Stimulated activated CD8-positive, alpha-beta memory T cell treated with anti-CD3 and anti-CD28 coated beads, Interleukin-7, amount 100 ng/mL, for 4 hours (primary cell): ENCODE data around the gene LPAR1.
"Not testable (repeated sequence)": the region's sequence is repeated elsewhere in the genome, so short reads cannot be mapped to it uniquely, and the experiment has no call there.

Source experiments
- DNase-seq, 2 donors: peaks; one replicate each; pipeline ENCODE4 v3.0.0-alpha.2; 2020; ENCODE audit warnings: low read depth in 2 of 2

The LPAR1 gene, protein sequence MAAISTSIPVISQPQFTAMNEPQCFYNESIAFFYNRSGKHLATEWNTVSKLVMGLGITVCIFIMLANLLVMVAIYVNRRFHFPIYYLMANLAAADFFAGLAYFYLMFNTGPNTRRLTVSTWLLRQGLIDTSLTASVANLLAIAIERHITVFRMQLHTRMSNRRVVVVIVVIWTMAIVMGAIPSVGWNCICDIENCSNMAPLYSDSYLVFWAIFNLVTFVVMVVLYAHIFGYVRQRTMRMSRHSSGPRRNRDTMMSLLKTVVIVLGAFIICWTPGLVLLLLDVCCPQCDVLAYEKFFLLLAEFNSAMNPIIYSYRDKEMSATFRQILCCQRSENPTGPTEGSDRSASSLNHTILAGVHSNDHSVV

DNA sequence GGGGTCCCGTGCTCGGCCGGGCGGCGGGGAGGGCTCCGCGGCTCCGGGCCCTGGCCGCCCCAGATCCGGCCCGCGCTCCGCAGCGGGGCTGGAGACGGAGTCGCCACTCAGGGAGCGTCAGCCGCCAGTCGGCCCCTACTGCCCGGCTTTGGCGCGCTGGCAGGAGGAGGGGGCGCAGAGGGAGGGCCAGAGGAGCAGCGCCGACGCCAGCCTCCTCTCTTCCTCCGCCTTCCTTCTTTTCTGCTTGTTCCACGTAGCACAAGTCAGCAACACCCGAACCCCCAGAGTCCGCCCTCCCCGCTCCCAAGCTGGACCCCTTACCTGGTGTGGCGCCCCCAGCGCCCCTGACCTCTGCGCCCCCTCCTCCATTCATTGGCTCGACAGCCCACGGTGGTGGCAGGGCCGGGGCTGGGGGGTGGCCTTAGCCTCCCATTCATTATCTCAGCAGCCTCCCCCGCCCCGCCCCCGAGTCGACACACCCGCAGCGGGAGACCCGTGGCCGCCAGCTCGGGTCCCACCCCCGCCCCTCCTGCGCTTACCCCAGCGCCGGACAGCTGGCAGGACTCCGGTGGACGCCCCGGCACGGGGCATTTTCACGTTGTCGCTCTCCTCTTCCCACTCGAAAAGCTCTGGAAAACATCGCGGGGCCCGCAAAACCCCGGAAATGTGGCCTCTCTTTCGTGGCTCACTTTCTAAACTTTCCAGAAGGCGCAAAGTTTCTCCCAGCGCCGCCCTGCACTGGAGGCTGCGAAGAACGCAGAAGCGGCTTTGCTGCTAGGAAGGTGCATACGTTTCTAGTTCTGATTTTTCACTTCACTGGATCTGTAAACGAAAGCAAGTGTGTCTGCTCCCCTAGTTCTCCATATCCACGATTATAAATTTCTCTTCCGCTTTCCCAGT lies at the start of gene LPAR1:
LPAR1 (minus strand) TSS at position 140 of the 900 bp plus-strand sequence. CDS start 66,353 bp downstream, outside the sequence.
- DNase-seq, result no peak

DNA sequence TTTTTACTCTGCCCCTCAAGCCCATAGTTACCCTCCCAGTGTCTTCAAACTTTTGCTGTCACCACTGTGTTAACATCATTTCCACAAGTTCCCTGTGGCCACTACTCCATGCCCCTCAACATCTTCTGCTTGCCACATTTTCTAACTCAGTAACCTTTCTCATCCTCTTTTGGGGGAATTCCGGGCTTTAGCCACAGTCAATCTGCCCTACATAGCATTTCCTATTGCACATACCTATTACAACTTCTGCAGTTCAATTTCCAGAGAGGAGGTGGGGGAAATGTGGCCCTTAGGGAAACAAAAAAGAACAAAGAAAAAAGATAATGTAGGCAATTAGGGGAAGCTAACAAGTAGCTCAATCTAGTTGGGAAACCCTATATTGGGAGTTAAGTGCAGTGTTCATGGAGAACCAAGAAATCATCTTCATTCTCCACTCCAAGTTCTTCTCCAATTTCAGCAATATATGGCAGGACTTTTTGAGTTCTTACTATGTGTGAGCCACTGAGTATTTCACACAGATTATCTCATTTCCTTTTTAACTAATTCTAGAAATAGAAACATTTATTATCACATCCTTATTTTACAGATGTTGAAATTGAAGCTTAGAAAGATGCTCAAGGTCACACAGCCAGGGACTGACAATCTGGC lies 40.2 kb upstream of the LPAR1 start:
- no peak for DNase-seq

DNA sequence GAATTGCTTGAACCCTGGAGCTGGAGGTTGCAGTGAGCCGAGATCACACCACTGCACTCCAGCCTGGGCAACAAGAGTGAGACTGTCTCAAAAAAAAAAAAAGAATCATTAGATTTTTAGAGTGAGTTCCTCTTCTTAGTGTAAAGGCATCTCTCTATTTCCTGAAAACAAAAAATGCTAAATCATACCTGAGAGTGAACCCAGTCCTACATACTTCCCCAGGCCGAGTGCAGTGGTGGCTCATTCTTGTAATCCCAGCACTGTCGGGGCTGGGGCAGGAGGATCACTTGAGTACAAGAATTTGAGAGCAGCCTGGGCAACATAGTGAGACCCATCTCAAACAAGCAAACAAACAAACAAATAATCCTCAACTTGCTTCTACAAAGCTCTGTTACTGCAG lies 38.2 kb upstream of the LPAR1 start:
- DNase-seq, result no peak

DNA sequence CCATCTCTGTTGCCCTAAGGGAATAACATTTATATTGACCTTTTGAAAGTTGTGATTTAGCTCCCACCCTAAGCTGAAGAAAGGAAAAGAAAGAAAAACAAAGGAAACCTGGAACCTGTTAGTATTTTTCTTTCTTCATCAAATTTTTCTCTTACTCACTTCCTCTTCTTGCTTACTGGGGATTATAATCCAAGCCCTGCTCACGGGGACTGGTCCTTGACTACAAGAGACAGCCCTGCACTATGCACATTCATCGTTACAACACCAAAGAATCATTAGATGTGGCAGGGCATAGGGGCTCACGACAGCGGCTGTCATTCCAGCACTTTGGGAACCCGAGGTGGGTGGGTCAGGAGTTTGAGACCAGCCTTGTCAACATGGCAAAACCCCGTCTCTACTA lies 37.8 kb upstream of the LPAR1 start:
- no peak for DNase-seq

DNA sequence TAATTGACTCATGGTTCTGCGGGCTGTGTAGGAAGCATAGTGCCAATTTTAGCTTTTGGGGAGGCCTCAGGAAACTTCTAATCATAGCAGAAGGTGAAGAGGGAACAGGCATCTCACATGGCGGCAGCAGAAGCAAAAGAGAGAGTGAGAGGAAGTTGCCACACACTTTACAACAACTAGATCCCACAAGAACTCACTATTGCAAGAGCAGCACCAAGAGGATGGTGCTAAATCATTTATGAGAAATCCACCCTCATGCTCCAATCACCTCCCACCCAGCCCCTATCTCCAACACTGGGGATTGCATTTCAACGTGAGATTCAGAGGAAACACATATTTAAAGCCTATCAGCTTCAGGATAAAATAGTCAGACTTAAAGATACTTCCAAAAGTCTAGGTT lies 36.1 kb upstream of the LPAR1 start:
- DNase-seq, result no peak

DNA sequence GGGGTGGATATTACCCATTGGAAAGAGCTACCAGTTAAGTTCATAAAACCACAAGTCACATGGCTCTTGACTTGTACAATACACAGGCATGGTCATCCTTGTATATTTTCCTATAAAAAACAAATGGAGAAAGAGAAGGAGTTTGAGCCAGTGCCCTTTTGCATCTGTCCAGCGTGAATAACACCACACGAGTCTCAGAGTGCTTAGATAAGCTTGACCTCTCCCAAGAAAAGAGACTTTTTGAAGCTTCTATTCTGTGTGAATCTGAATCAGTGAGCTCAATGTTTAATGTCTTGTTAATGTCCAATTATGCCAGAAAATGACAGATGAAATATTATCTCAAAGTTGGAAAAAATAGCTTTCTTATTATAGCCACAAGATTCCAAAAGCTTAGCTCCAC lies 30.9 kb upstream of the LPAR1 start:
- DNase-seq, result no peak

DNA sequence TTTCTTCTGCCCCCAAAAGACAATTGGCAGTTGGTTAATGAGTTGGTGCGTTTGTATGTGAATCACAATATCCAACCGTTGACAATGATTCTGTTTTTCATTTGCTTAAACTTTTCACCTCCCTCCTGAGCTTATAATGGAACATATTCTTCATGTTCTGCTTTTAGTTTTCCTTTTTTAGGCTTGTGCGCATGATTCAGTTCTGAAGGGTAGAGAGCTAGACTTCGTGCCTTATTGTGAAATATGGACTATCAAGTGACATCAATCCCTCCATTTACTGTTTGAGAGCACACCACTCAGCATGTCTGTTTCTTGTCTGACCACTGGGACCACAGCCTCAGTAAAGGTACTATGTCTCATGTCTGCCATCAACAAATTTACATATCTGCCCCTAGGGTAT lies 30.5 kb upstream of the LPAR1 start:
- no peak for DNase-seq

DNA sequence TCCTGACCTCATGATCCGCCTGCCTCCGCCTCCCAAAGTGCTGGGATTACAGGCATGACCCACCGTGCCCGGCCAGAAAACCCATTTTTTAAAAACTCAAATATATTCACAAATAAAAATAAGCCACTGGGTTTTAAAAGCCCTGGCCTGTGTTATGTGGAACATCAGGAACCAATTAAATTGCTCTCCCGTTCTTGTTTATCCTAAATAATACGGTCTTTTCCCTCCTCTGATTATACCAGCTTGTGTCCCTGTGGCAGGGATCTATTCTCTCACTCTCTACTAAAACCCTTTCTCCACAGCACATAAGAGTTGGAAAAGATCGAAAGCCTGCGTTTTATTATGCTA lies 30.1 kb upstream of the LPAR1 start:
- DNase-seq, result no peak

DNA sequence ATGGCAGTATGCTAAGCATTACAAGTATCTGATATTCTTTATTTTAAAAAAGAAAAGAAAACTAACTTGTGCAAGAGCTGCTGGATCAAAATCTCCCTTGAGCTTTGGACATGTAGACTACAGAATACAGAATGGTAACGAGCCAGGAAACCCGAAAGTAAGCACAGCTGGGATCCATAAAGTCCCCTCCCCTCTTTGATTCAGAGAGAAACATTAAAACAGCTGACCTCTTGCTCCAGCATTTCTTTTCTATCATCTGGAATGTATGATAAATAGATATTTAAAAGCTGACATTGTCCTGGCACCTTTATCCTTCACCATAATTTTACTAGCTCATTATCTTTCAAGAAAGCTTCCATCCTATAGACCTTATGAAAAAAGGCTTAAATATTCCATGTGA lies 28.2 kb upstream of the LPAR1 start:
- DNase-seq, result no peak

DNA sequence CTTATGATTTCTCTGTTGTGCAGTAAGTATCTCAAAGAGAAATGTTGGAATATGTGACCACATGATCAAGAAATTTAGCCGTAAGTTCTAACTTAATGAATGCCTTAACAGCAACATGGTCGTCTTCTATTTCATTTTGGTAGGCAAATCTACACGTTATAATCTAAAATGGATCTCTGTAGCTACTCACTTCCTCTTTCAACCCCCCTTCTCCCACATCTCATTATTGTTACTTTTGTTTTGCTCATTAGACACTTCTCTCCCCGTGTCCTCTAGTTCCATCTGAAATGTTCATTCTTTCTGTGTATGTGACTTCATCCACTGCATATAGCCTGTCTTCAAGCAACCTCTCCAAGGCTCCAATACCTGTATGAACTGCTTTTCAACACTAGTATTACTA lies 27.1 kb upstream of the LPAR1 start:
- no peak for DNase-seq

DNA sequence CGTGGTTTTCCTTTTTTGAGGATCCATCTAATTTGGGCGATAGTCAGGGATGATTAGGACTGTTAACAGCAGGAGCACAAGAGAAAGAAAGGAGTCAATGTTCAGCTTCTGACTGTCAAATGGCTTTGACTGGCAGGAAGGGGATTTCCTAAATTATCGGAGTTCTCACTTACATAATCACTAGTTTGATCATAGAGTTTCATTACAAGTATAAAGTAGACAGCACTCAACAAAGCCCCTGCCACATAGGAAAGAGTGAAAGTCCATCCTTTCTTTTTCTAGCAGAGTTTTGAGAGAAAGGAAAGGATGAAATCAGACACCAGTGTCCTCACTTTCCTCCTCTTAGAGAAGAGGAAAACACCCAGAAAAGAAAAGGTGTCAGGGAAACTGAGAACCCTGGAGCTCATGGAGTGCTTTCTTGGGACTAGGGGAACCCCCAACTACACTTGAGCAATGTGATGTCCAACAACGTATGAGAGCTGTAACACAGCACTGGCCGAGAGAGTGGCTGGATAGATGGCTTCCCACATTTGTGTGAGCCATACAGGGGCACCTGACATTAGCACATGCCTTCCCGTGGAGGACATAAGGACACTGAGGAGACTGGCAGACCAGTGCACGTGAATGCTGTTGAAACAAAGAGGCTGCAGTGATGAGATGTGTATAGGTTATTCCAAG lies 26.0 kb upstream of the LPAR1 start:
- DNase-seq, result no peak

DNA sequence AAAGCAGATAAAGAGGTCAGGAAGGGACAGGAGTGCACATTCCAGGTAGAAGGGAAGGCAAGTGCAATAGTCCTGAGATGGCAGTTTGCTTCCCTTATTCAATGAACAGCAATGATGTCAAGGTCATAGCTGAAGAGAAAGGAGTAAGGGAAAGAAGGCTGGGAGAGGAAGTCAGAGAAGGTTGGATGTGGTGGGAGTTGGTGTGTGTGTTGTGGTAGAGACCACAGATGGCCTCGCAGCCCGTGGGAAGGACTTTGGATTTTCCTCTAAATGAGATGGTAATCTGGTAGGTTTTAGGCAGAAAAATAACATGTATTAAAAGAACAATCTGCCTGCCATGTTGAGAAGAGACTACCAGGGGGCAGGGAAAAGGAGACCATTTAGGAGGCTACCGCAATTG lies 25.1 kb upstream of the LPAR1 start:
- no peak for DNase-seq

DNA sequence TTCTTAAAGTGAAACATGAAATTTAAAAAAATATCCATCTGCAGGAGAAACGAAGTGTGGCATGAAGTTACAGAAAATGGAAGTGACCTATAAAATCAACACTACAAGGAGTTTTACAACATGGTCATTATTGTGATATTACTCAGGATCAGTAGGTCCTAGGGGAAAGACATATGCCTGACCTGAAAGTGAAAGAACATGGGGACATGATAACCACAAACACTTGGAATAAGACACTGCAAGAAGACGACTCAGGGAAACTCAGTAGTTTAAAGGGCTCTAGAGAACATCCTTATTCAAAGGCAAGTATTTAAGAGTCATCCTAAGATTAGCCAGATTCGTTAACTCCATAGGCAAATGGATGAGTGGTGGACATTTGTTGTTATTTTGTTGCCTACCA lies 19.9 kb upstream of the LPAR1 start:
- no peak for DNase-seq

DNA sequence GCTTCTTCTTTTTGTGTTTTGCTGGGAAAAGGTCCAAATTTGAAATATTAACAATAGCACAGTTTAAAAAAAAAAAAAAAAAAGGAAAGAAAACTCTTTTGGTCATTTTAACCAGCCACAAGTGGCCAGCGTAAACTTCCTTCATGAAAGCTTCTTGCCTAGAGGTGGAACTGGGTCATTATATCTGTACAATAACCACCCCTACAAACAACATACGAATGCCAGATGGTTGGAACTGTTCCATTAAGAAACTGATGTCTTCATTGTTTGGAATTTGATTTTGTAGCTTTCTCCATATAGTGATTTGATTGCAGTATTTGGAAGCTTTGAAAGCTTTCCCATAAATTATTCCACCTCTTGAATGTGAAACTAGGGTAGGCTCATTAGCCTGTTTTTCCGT lies 18.3 kb upstream of the LPAR1 start:
- no peak for DNase-seq

DNA sequence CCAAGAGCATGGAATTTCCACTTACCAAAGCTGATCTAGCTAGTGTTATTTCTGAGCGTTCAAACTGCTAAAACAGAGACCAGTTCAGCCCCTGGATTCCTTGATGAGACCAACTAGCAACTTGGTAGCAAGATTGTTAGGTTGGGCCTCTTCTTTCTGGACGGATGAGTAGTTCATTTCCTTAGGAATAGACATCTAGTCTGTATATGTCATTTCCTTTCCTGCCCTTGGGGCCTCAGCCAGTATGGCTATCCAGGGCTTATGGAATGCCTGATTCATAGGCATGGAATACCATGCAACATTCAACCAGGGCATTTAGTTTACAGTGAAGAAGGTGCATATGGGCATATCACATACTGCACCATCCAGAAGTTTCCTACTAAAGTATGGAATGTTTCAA lies 14.5 kb upstream of the LPAR1 start:
- DNase-seq, result no peak

DNA sequence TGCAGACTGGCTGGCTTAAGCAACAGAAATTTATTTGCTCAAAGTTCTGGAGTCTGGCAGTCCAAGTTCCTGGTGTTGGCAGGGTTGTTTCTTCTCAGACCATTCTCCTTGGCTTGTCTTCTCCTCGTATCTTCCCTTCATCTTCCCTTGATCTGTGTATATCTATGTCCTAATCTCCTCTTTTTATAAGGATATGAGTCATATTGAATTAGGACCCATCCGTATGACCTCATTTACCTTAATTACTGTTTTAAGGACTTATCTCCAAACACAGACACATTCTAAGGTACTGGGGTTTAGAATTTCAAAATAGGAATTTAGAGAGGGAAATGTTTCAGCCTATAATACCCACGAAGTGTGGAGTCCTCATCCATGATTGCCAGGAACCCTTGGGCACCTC lies 13.1 kb upstream of the LPAR1 start:
- DNase-seq, result no peak

DNA sequence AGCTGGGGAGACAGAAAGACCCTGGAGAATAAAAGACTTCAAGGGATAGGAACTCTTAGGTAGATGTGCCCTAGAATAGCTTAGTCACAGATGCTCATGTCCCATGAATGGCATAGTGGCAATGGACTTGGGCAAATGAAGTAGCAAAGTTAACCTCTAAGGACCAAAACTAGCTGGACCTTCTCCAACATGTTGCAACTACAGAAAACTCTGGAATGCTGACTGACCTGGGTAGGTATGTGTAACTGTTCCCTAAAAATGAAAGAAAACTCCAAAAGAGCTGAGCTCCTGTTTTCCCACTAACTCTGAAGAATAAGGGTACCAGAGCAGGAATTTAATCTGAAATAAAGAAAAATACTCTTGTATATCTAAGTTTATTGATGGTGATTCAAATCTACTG lies 12.5 kb upstream of the LPAR1 start:
- DNase-seq, result no peak

DNA sequence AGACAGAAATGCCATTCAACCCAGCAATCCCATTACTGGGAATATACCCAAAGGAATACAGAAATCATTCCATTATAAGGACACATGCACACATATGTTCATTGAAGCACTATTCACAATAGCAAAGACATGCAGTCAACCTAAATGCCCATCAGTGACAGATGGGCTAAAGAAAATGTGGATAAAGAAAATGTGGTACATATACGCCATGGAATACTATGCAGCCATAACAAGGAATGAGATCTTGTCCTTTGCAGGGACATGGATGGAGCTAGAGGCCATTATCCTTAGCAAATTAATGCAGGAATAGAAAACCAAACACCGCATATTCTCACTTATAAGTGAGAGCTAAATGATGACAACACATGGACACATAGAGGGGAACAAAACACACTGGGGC lies 9.0 kb upstream of the LPAR1 start:
- DNase-seq, result not testable (repeated sequence)

DNA sequence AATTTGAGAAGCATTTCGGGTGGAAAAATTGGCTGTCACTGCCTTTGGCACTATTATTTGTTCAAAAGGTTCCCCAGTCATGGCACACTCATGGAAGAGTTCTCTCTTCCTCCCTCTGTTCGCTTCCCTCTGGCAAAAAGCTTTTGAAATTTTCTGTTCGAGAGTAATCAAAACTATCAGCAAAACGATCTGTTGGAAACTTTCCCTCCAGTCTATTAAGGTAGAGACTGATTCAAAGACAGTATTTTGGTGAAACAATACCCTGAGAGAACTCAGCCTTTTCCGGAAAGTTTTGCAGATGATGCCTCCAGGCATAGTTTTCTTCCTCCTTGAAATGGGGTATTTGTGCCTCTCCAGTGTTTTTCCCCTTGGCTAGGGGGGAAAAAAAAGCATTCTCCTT lies 3.6 kb upstream of the LPAR1 start:
- DNase-seq, result no peak

DNA sequence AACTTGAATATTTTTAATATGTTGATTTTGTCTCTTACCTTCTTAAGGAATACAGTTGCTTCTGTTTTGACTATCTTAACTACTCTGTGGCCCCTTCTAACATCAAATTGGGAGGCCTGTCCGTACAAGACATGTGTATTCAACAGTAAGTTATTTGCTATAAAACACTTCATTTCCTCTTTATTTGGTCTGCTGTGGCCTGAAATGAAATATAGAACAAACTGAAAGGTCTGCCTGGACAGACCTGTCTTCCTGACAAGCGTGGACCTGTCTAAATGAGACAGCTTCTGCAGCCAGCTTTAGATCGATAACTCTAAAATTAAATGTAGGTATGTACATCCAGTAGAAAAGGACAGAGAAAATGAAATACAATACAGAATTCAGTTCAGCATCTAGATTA lies 2.2 kb upstream of the LPAR1 start:
- no peak for DNase-seq

DNA sequence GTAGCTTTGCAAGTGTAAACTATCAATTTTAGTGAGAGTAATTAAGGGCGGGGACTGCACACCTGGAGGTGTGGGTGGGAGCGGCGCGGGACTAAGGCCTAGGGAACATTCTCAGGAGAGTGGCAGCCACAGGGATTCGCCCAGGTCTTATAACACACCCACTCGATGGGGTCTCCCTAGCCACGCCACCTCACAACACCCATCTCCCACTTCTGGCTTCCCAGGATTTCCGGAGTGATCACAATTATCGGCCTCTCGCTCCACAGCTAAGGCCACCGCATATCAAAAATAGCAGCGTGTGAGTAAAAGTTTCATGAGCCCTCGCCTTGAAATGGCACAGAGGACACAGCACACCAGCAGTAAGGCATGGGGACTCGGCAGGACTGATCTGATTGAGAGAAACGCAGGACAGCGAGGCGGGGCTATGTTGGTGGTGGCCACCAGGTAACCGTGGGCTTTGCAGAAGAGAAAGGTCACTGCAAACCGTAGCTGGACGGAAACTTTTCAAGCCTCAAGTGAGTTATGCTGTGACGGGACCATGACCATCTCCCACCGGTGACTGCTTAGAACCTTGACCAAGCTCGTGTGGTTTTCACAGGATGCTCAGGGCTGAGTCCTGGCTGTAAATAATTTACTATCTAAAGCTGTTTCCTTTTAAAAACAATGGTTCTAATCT lies 1.1 kb upstream of the LPAR1 start:
- no peak for DNase-seq
